D721Med (cell line): ENCODE measurements around the gene GFER.
"Not testable (repeated sequence)": the region's sequence is repeated elsewhere in the genome, so short reads cannot be mapped to it uniquely, and the experiment has no call there.

Experiments
- DNase-seq: peaks from one replicate; pipeline ENCODE4 v3.0.0; 2011; ENCODE audit warnings: low spot score; ENCODE audit not compliant: insufficient read length
- FAIRE-seq: peaks from 2 replicates; lab custom pipeline; 2011; peaks lifted over from hg19 to GRCh38; lab: Jason Lieb, UNC
- CTCF ChIP-seq: IDR thresholded peaks from 2 replicates; pipeline ENCODE4 v1.5.1; 2012; ENCODE audit warnings: mild to moderate bottlenecking, control low read depth; ENCODE audit not compliant: insufficient read depth; ENCODE audit errors: missing control alignments

GFER gene

GRCh38 chr16:2007081-2007836, 23.3 kb downstream of the GFER start:
- DNase-seq (no peak), FAIRE-seq (no peak)
- TF ChIP-seq CTCF = no peak

DNA sequence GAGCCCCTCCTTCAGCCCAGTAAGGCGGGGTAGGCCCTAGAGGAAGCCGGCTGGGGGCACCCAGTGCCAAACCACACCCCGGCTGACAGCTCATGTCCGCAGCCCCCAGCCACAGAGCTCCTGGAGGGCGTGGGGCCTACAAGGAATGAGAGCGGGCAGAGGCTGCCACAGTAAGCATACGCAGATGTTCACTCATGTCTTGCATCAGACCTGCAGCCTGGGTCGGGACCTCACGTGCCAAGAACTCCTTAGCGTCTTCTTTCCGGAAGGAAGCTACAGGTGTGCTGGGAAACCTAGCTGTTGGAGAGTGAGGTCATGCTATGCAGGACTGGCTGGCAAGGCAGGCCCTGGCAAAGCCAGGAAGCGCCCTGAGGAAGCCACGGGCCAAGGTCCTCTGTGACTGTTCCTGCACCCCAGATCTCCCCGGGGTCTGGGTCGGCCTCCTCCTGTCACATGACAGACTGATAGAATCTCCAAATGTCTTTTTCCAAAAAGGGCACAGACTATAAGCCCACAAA, 24.1 kb downstream of the GFER start:
- FAIRE-seq = no peak
- no peak for TF ChIP-seq CTCF

GRCh38 chr16:2008631-2009163, 24.7 kb downstream of the GFER start:
- no peak for TF ChIP-seq CTCF
- FAIRE-seq = no peak
- no peak for DNase-seq

More for the DNA sequence above, 24.1 kb downstream of the GFER start:
- DNase-seq = no peak

DNA sequence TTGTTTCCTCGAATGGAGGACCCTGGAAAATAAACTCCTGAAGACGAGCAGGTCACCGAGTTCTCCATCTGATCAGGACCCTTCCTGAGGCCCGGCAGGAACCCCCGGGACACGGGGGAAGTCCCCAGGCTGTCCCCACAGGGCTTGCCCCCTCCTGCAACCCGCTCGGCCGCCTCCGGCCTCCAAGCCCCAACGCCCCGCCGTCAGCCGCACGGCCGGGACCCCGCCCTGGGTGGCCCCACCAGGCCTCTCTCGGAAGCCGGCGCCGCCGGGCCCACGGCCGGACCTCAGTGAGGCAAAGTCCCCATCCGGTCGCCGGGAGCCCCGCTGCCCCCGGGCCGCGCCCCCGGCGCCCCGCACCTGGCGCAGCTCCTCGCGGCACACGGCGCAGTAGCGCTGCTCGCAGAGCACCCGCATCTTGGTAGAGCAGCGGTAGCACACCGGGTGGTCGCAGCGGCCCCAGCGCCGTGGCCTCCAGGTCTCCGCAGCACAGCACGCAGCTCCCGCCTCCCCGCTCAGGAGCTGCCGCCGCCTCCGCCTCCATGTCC, 25.2 kb downstream of the GFER start:
- no peak for FAIRE-seq
- no peak for TF ChIP-seq CTCF
- DNase-seq = no peak

GRCh38 chr16:2009791-2010510, 26.0 kb downstream of the GFER start, which contains the start of gene ZNF598:
TSS of gene ZNF598 (minus strand) at chr16:2009821.
- no peak for FAIRE-seq
- no peak for TF ChIP-seq CTCF
- DNase-seq = peak; percentile 94

GRCh38 chr16:2011726-2012125, 27.7 kb downstream of the GFER start:
- not testable (repeated sequence) for FAIRE-seq, DNase-seq

DNA sequence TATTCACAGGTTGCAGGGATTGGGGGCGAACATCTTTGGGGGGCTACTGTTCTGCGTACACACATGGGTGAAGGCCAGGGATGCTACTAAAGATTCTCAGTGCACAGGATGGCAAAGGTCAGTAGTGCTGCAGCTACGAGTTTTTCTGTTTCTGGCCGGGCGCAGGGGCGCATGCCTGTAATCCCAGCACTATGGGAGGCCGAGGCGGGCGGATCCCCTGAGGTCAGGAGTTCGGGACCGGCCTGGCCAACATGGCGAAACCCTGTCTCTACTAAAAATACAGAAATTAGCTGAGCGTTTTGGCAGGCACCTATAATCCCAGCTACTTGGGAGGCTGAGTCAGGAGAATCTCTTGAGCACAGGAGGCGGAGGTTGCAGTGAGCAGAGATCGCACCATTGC, 29.5 kb downstream of the GFER start:
- FAIRE-seq (no peak), DNase-seq (no peak)
- TF ChIP-seq CTCF = no peak
